Skeletal muscle satellite cell (primary cell): Measurements from ENCODE around the gene FST. TPM values are rescaled to one million over a fixed set of nuclear protein-coding genes. Genes with fewer than 3 reads are reported as not detected.
A peak's percentile ranks its signal among the peaks of the same experiment; 100 is the strongest.

ENCODE experiments used
- H3K27me3 ChIP-seq: 2 replicates; pipeline ENCODE4 v1.7.0; 2013; ENCODE audit warnings: low read length; ENCODE audit not compliant: control insufficient read depth, insufficient read depth
- H3K36me3 ChIP-seq: 2 replicates; pipeline ENCODE4 v1.7.0; 2013; ENCODE audit warnings: mild to moderate bottlenecking, control low read depth, low read length; ENCODE audit not compliant: insufficient read depth
- H3K4me1 ChIP-seq: 2 replicates; pipeline ENCODE4 v1.7.0; 2013; ENCODE audit warnings: low read length; ENCODE audit not compliant: control insufficient read depth, insufficient read depth
- H3K4me2 ChIP-seq: 2 replicates; pipeline ENCODE4 v1.7.0; 2013; ENCODE audit warnings: mild to moderate bottlenecking, low read length
- H3K4me3 ChIP-seq: 2 replicates; pipeline ENCODE4 v1.7.0; 2013; ENCODE audit warnings: low read length
- H3K9ac ChIP-seq: 2 replicates; pipeline ENCODE4 v1.7.0; 2013; ENCODE audit warnings: mild to moderate bottlenecking, low read depth, low read length, moderate library complexity
- H3K9me3 ChIP-seq: replicated peaks from 2 replicates; pipeline ENCODE4 v1.7.0; 2013; ENCODE audit warnings: mild to moderate bottlenecking, control low read depth, low read length
- total RNA-seq: library from RNA; depleted of rRNA; stranded (reverse); fragments of >200 nt; gene quantifications from 2 replicates; pipeline ENCODE4 v1.2.3, GENCODE V29; 2012; rRNA removed

The FST gene
- total RNA-seq = 27.4 and 35.2 TPM in 2 replicates

DNA sequence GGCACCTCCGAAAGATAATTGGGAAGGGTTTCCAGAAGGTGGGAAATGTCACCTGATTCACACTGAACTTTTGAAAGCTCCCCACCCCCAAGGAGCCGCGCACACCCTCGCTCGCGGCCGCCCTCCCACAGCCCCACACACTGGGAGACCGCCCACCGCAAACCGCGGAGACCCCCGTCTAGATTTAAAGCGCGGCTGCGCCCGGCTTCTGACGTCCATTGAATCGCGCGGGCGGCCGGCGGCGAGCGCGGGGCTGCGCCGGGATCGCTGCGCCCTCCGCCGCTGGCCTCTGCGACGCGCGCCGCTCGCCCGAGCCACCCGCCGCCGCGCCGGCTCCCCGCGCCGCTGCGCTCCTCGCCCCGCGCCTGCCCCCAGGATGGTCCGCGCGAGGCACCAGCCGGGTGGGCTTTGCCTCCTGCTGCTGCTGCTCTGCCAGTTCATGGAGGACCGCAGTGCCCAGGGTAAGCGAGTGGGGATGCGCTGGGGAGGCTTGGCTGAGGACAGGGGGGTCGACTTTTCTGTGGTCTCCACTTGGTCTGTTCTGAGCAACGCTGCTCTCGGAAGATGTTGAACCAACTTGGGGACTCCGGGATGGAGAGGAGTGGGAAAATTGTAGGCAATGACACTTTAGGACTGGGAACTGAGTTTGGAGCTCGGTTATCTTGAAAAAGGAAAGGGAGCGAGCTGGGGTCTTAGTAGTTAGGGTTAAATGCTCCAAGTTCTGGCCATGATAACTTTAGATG, at the start of gene FST:
Gene FST, plus strand, starts transcription at position 214 of the 743 bp plus-strand sequence. Its CDS starts 163 bp downstream, at position 377.
- Histone ChIP-seq H3K4me3 (peak within 1 kb of the TSS; percentile 74), H3K4me1 (peaks cover 16% of the 10 kb centered on the region), H3K27me3 (no peaks in the 10 kb centered on the region), H3K9ac (peak within 1 kb of the TSS; percentile 76), H3K9me3 (no peaks in the 10 kb centered on the region), H3K4me2 (peak within 1 kb of the TSS; percentile 100), H3K36me3 (no peaks in the 10 kb centered on the region)

- no peaks in the 10 kb centered on the region for H3K36me3 ChIP-seq
- no peaks in the 10 kb centered on the region for H3K27me3 ChIP-seq
- H3K4me2 ChIP-seq = no peak overlapping the region
- H3K9me3 ChIP-seq = no peaks in the 10 kb centered on the region
- H3K4me3 ChIP-seq = no peak overlapping the region
- H3K4me1 ChIP-seq = peaks cover 14% of the 10 kb centered on the region
- no peak overlapping the region for H3K9ac ChIP-seq
These were observed 48.8 kb upstream of the FST start for GRCh38 chr5:53431665-53432064.

GRCh38 chr5:53433026-53433425, 47.4 kb upstream of the FST start:
- Histone ChIP-seq H3K36me3 (no peaks in the 10 kb centered on the region), H3K4me3 (no peak overlapping the region), H3K4me2 (no peak overlapping the region), H3K27me3 (no peaks in the 10 kb centered on the region), H3K4me1 (peaks cover 14% of the 10 kb centered on the region), H3K9me3 (no peaks in the 10 kb centered on the region), H3K9ac (no peak overlapping the region)

GRCh38 chr5:53434541-53434940, 45.9 kb upstream of the FST start:
- H3K9me3 ChIP-seq = no peaks in the 10 kb centered on the region
- H3K27me3 ChIP-seq = no peaks in the 10 kb centered on the region
- no peak overlapping the region for H3K4me2 ChIP-seq
- H3K4me1 ChIP-seq = peaks cover 27% of the 10 kb centered on the region
- no peaks in the 10 kb centered on the region for H3K36me3 ChIP-seq
- H3K4me3 ChIP-seq = no peak overlapping the region
- H3K9ac ChIP-seq = no peak overlapping the region

DNA sequence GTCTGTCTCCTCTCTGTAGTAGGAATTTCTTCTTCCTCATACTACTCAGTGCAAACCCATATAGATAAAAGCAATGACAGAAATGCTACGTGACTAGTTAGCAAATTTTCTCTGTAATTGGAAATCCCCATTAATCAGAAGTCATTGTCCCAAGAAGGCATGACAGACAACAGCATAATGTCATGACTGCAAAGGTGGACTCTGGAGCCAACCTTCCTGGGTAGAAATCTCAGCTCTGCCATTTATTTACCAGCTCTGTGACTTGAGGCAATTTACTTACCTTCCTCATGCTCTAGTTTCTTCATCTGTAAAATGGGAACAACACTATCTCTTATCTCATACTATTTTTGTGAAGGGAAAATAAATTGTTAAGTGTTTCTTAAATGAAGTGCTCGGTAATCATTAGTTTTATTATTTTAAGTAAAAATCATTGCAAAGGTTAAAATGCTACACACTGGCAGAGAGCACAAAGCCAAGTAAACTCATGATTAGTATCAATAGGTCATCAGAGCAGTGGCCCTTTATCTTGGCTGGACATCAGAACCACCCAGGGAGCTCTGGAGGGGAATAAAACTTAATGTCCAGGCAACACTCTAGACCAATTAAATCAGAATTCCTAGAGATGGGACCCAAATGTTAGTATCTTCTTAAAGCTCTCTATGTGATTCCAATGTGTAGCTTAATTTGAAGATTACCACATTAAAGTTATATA, 43.8 kb upstream of the FST start:
- Histone ChIP-seq H3K9ac (no peak overlapping the region), H3K4me3 (no peak overlapping the region), H3K4me1 (peaks cover 17% of the 10 kb centered on the region), H3K36me3 (no peaks in the 10 kb centered on the region), H3K27me3 (no peaks in the 10 kb centered on the region), H3K9me3 (no peaks in the 10 kb centered on the region), H3K4me2 (no peak overlapping the region)

DNA sequence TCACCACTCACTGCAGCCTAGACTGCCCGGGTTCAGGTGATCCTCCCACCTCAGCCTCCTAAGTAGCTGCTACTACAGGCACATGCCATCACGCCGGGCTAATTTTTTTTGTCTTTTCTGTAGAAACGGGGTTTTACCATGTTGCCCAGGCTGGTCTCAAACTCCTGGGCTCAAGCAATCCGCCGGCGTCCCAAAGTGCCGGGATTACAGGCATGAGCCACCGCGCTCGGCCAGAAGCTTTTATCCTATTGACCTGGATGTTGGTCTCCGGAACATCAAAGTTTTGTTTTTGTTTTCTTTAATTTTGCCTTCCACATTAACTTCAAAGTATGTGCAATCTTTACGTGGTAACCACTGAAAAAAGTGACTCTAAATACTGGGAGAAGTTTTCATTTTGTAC, 42.4 kb upstream of the FST start:
- peaks cover 17% of the 10 kb centered on the region for H3K4me1 ChIP-seq
- H3K4me3 ChIP-seq = no peak overlapping the region
- H3K4me2 ChIP-seq = no peak overlapping the region
- H3K27me3 ChIP-seq = no peaks in the 10 kb centered on the region
- no peaks in the 10 kb centered on the region for H3K36me3 ChIP-seq
- no peak overlapping the region for H3K9ac ChIP-seq
- H3K9me3 ChIP-seq = no peaks in the 10 kb centered on the region

- no peak overlapping the region for H3K4me3 ChIP-seq
- H3K36me3 ChIP-seq = no peaks in the 10 kb centered on the region
- H3K4me1 ChIP-seq = peaks cover 17% of the 10 kb centered on the region
These were observed 41.6 kb upstream of the FST start for GRCh38 chr5:53438486-53439472.

DNA sequence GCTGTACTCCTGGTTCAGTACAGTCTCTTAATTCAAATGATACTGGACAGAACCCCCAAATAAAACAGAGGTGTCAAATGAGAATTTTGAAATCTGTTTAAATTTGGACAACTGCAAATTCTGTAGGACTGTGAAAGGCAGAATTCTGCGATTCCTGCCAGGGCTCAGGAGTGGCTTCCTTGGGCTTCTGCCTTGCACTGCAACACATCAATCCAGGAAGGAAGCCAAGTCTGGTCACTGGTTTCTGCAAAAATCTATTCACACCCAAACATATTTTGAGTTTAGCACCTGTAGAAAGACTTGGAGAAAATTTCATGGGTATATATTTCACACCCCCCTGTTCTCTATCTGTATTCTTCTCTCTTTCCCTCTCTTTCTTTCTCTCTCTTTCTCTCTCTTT, 37.5 kb upstream of the FST start:
- H3K9ac ChIP-seq = no peak overlapping the region
- no peaks in the 10 kb centered on the region for H3K27me3 ChIP-seq
- H3K4me2 ChIP-seq = no peak overlapping the region
- no peak overlapping the region for H3K4me3 ChIP-seq
- no peaks in the 10 kb centered on the region for H3K9me3 ChIP-seq
- peaks cover 17% of the 10 kb centered on the region for H3K4me1 ChIP-seq
- no peaks in the 10 kb centered on the region for H3K36me3 ChIP-seq

More at GRCh38 chr5:53438486-53439472, 41.6 kb upstream of the FST start:
- H3K9ac ChIP-seq = no peak overlapping the region
- H3K4me2 ChIP-seq = peak overlapping the region; percentile 31
- no peaks in the 10 kb centered on the region for H3K9me3 ChIP-seq
- H3K27me3 ChIP-seq = no peaks in the 10 kb centered on the region

GRCh38 chr5:53445569-53445968, 34.9 kb upstream of the FST start:
- Histone ChIP-seq H3K9ac (no peak overlapping the region), H3K36me3 (no peaks in the 10 kb centered on the region), H3K27me3 (no peaks in the 10 kb centered on the region), H3K4me3 (no peak overlapping the region), H3K4me1 (no peaks in the 10 kb centered on the region), H3K9me3 (no peaks in the 10 kb centered on the region), H3K4me2 (no peak overlapping the region)

- no peak overlapping the region for H3K4me2 ChIP-seq
- no peaks in the 10 kb centered on the region for H3K4me1 ChIP-seq
- no peak overlapping the region for H3K4me3 ChIP-seq
- no peaks in the 10 kb centered on the region for H3K27me3 ChIP-seq
- no peaks in the 10 kb centered on the region for H3K36me3 ChIP-seq
- H3K9me3 ChIP-seq = no peaks in the 10 kb centered on the region
- H3K9ac ChIP-seq = no peak overlapping the region
These were observed 33.5 kb upstream of the FST start for GRCh38 chr5:53446908-53447307.

GRCh38 chr5:53448851-53449250, 31.6 kb upstream of the FST start:
- no peaks in the 10 kb centered on the region for H3K36me3 ChIP-seq
- no peaks in the 10 kb centered on the region for H3K9me3 ChIP-seq
- H3K4me3 ChIP-seq = no peak overlapping the region
- H3K9ac ChIP-seq = no peak overlapping the region
- no peaks in the 10 kb centered on the region for H3K4me1 ChIP-seq
- H3K27me3 ChIP-seq = no peaks in the 10 kb centered on the region
- H3K4me2 ChIP-seq = no peak overlapping the region
